ENCODE data around the gene ADIPOQ. TPM values are rescaled to one million over a fixed set of nuclear protein-coding genes. Genes with fewer than 3 reads are reported as not detected.
"Not testable (repeated sequence)": the region's sequence is repeated elsewhere in the genome, so short reads cannot be mapped to it uniquely, and the experiment has no call there.

Gene ADIPOQ
- total and polyA plus RNA-seq, 12 donors = 0.39 to 47.0 (median 6.8) TPM; not detected in 1

DNA sequence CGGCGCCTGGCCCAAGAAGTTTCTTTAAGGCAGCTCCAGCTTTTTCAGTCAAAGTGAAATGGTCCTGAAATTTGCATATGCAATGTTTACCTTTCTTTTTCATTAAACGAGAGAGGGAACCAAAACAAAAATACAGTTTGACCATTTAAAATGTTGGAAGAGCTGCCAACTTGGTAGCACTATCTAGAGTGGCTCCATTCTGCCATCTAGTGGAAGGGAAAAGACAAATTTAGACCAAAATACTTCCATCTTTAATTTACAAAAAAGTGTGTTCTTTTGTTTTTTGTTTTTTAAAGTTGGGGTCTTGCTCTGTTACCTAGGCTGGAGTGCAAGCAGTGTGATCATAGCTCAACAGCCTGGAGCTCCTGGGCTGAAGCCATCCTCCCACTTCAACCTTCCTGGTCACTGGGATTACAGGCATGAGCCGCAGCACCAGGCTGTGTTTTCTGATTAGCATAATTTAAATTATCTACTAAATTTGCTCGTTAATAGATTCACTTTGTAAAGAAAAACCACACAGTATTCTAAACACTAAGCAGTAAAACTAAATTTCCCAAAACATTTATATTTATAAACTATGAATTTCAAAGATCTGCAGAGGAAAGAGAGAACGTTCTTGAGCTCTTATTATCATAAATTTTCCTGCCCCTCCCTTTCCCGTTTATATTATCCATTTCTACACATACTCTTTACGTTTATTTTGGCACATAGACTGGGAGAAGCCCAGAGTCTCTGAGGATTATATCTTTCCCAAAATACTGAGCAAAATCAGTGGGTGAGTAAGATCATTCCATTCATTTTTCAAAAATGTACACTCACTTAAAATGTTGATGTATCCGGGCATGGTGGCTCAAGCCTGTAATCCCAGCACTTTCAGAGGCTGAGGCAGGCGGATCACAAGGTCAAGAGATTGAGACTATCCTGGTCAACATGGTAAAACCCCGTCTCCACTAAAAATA, 20.8 kb upstream of the ADIPOQ start:
- 43 to 45% methylated on average over 11 of the region's 11 CpGs for WGBS, 2 donors
- no peak for DNase-seq
- no peaks in the 10 kb centered on the region for H3K36me3 ChIP-seq
- H3K27me3 ChIP-seq = peaks cover 0 to 33% (median 26%) of the 10 kb centered on the region in 7 donors
- H3K4me1 ChIP-seq = peaks cover 0 to 22% (median 6%) of the 10 kb centered on the region in 9 donors
- no peak overlapping the region for H3K4me3 ChIP-seq
- peak; percentile 37 to 77 (median 72) for TF ChIP-seq CTCF (IDR thresholded peaks at IDR 0.05)
- intact Hi-C loops (cut with DNase I) = loop anchor here in 8 of 10 donors (2.0 to 5.0 kb wide), 3 partner anchors 204 to 209 kb away; partner anchors contain the start of gene AHSG (in 1 of the 8)
- ATAC-seq = peak in 1 of 8 donors; percentile 49
- no peaks in the 10 kb centered on the region for H3K9me3 ChIP-seq
- no peak overlapping the region for H3K27ac ChIP-seq

DNA sequence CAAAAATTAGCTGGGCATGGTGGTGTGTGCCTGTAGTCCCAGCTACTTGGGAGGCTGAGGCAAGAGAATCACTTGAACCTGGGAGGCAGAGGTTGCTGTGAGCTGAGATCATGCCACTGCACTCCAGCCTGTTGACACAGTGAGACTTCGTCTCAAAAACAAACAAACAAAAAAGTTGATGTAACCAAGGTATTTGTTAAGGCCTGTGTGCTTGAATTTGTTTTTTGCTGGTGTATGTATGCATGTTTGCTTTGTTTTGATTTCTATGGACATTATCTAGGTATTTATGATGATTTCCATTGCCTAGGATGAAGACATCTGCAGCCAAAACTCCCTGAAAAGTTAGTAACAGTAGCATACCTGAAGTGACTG, 20.1 kb upstream of the ADIPOQ start:
- not testable (repeated sequence) for DNase-seq, ATAC-seq, H3K27ac ChIP-seq, H3K4me3 ChIP-seq, H3K36me3 ChIP-seq, H3K9me3 ChIP-seq
- intact Hi-C loops (cut with DNase I) = loop anchor here in 6 of 10 donors (2.0 to 5.0 kb wide), 3 partner anchors 205 to 210 kb away; partner anchors contain the start of gene AHSG (in 1 of the 6)
- WGBS, 2 donors = 68 to 72% methylated on average over 1 of the region's 1 CpG
- H3K4me1 ChIP-seq = peaks cover 0 to 25% (median 7%) of the 10 kb centered on the region in 9 donors
- peaks cover 0 to 38% (median 27%) of the 10 kb centered on the region in 7 donors for H3K27me3 ChIP-seq

DNA sequence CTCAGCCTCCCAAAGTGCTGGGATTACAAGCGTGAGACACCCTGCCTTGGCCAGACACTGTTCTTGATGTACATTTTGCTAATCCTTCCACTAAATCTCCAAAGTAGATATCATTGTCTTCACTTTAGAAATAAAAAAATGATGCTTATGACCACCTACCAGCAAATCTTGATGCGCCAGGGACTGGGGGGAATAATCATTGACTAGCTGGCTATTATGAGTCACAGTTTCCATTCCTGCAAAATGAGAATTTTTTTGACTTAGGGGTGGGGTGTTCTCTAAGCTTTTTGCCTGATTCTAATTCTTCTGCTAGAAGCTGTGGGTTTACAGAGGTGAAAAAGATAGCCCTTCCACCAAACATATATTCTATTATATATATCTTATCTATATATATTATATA, 19.1 kb upstream of the ADIPOQ start:
- DNase-seq (no peak), ATAC-seq (no peak)
- H3K36me3 ChIP-seq = no peaks in the 10 kb centered on the region
- H3K4me1 ChIP-seq = peaks cover 4 to 34% (median 12%) of the 10 kb centered on the region in 9 donors
- peaks cover 0 to 46% (median 34%) of the 10 kb centered on the region in 7 donors for H3K27me3 ChIP-seq
- TF ChIP-seq CTCF (IDR thresholded peaks at IDR 0.05) = no peak
- H3K9me3 ChIP-seq = no peaks in the 10 kb centered on the region
- H3K4me3 ChIP-seq = no peak overlapping the region
- 75 to 76% methylated on average over 2 of the region's 2 CpGs for WGBS, 2 donors
- H3K27ac ChIP-seq = no peak overlapping the region
- intact Hi-C loops (cut with DNase I) = loop anchor here in 6 of 10 donors (2.0 to 5.0 kb wide), 3 partner anchors 206 to 211 kb away; partner anchors contain the start of gene AHSG (in 1 of the 6)

DNA sequence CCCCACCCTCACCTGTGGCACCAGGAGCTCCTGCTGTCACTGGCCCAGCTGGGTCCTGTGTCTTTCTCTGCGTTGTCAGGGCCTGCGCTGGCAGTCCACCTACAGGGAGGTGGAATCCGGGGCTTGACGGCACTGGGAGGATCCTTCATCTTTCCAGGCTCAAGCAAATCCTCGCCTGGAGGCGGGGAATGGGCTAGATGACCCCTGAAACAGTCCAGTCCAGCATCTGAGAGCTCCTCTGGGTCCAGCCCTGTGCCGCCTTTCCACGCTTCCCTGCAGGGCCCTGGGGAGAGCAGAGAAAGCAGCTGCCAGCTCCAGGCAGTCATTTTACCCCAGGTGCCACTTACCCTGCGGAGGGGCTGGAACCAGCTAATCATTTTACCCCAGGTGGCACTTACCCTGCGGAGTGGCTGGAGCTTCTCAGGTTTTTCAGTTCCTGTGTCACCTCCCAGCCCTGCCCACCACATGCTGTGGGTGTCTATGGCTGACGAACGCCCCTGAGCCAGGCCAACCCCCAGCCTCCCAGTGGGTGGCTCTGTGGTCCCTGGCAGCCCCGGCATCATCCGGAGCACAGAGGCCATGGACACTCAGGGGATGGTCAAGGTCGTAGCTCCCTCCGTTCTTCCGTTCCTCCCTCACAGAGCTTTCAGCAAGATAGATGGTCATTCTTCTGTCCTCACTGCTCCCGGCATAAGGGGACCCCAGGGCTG, 17.9 kb upstream of the ADIPOQ start:
- intact Hi-C loops (cut with DNase I) = loop anchor here in 3 of 10 donors (5.0 kb wide), 2 partner anchors 207 to 212 kb away; partner anchors contain the start of gene AHSG (in 1 of the 3)
- ATAC-seq (no peak), DNase-seq (no peak)
- Histone ChIP-seq H3K9me3 (no peaks in the 10 kb centered on the region), H3K4me3 (no peak overlapping the region), H3K27me3 (peaks cover 0 to 58% (median 46%) of the 10 kb centered on the region in 7 donors), H3K36me3 (no peaks in the 10 kb centered on the region), H3K4me1 (peaks cover 4 to 34% (median 12%) of the 10 kb centered on the region in 9 donors), H3K27ac (no peak overlapping the region)
- TF ChIP-seq CTCF (IDR thresholded peaks at IDR 0.05) = no peak
- 46 to 47% methylated on average over 18 of the region's 18 CpGs for WGBS, 2 donors

All from heart right ventricle (tissue), 16 donors.